Adrenal gland (tissue), 5 donors: Measurements from ENCODE around the gene PACRG.

Experiments used
- POLR2A ChIP-seq, 2 donors: fragments of 450-650 bp; IDR thresholded peaks; one replicate each; pipeline ENCODE4 v1.6.1; 2017; ENCODE audit warnings: antibody characterized with exemption in 2 of 2, mild to moderate bottlenecking in 2 of 2, moderate library complexity in 1 of 2
- TF ChIP-seq, protein P1 (sequence below), 6 experiments: fragments of 450-650 bp in 4 of 6; fragments of 200-600 bp in 2 of 6; sonication (generic) in 1 of 6; IDR thresholded peaks; 1 replicate in 5 of 6; 2 replicates in 1 of 6; pipeline versions ENCODE4 v1.5.1 to v1.8.0; 2016 to 2021; ENCODE audit warnings: antibody characterized with exemption in 6 of 6, mild to moderate bottlenecking in 2 of 6, moderate library complexity in 1 of 6
- donor health status: DM: no; HTN: no; CAD: no.

GRCh38 chr6:163019926-163020325 is 292.2 kb downstream of the PACRG start:
- TF ChIP-seq, protein P1, sequence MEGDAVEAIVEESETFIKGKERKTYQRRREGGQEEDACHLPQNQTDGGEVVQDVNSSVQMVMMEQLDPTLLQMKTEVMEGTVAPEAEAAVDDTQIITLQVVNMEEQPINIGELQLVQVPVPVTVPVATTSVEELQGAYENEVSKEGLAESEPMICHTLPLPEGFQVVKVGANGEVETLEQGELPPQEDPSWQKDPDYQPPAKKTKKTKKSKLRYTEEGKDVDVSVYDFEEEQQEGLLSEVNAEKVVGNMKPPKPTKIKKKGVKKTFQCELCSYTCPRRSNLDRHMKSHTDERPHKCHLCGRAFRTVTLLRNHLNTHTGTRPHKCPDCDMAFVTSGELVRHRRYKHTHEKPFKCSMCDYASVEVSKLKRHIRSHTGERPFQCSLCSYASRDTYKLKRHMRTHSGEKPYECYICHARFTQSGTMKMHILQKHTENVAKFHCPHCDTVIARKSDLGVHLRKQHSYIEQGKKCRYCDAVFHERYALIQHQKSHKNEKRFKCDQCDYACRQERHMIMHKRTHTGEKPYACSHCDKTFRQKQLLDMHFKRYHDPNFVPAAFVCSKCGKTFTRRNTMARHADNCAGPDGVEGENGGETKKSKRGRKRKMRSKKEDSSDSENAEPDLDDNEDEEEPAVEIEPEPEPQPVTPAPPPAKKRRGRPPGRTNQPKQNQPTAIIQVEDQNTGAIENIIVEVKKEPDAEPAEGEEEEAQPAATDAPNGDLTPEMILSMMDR (IDR thresholded peaks at IDR 0.05), result no peak
- no peak for TF ChIP-seq POLR2A (IDR thresholded peaks at IDR 0.05)
